ENCODE data around the gene PSME2. TPM values are rescaled to one million over a fixed set of nuclear protein-coding genes. Genes with fewer than 3 reads are reported as not detected.

PSME2 gene

Small RNAs within 50 kb of the gene (microRNA-seq; reads per million reads assigned to microRNA genes)
- not detected for gene MIR7703
